Measurements from ENCODE around the gene SLC29A4.

Gene SLC29A4

GRCh38 chr7:5330288-5330687 is 47.5 kb downstream of the SLC29A4 start:
- DNase-seq, result no peak

GRCh38 chr7:5332579-5332978 is 49.8 kb downstream of the SLC29A4 start:
- DNase-seq, result no peak

GRCh38 chr7:5333121-5334045 is 50.6 kb downstream of the SLC29A4 start:
- DNase-seq, result no peak

- DNase-seq, result no peak
These were observed 51.9 kb downstream of the SLC29A4 start for GRCh38 chr7:5334671-5335070.

GRCh38 chr7:5337047-5337446 is 54.3 kb downstream of the SLC29A4 start:
- no peak for DNase-seq

- no peak for DNase-seq
These were observed 57.2 kb downstream of the SLC29A4 start for GRCh38 chr7:5339955-5340354.

- no peak for DNase-seq
These were observed 59.9 kb downstream of the SLC29A4 start for GRCh38 chr7:5342631-5343030.

- no peak for DNase-seq
These were observed 61.1 kb downstream of the SLC29A4 start for GRCh38 chr7:5343884-5344283.

GRCh38 chr7:5344342-5344741 is 61.6 kb downstream of the SLC29A4 start:
- DNase-seq, result no peak

GRCh38 chr7:5345171-5345570 is 62.4 kb downstream of the SLC29A4 start:
- no peak for DNase-seq

GRCh38 chr7:5345671-5346070 is 62.9 kb downstream of the SLC29A4 start:
- no peak for DNase-seq

- no peak for DNase-seq
These were observed 65.6 kb downstream of the SLC29A4 start for GRCh38 chr7:5348134-5349004.

GRCh38 chr7:5349005-5349380 is 66.2 kb downstream of the SLC29A4 start:
- no peak for DNase-seq

- DNase-seq, result no peak
These were observed 66.9 kb downstream of the SLC29A4 start for GRCh38 chr7:5349437-5350173.

GRCh38 chr7:5350174-5350463 is 67.4 kb downstream of the SLC29A4 start:
- DNase-seq, result no peak

GRCh38 chr7:5350600-5351385 is 68.0 kb downstream of the SLC29A4 start:
- no peak for DNase-seq

GRCh38 chr7:5351507-5352265 is 68.9 kb downstream of the SLC29A4 start:
- no peak for DNase-seq

- DNase-seq, result no peak
These were observed 69.8 kb downstream of the SLC29A4 start for GRCh38 chr7:5352440-5353010.

GRCh38 chr7:5354460-5355232 is 71.9 kb downstream of the SLC29A4 start:
- DNase-seq, result no peak

Data from COR-L47 (cell line).